ENCODE data around the gene HIRIP3. TPM values are rescaled to one million over a fixed set of nuclear protein-coding genes. Genes with fewer than 3 reads are reported as not detected.

Gene HIRIP3
- total RNA-seq, 1 donor from 2014 or later = 14.2 TPM

DNA sequence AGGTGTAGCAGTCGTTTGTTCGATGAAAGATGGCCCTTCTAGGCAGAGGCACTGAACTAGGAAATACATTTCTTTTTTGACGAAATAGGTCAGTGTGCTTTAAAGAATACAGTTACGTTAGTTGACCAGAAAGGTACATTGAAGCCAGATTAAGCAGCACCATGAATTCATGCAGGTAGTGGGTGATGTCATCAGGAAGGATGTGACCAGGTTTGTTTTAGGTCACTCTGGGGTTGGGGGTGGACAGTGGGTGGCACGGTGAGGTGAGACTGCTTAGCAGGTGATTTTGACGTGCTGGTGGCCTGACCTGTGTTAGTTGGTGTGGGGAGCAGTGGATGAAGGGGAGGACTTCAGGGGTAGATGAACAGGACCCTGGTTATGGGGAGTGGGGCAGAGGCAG is 4.2 kb upstream of the HIRIP3 start:
- ChIA-PET POLR2A (interaction anchor here (0.6 kb wide), 1 partner anchor 50 kb away, joined by 3 read pairs; no protein-coding TSS in a partner anchor), CTCF (no interaction called here)
- Mint-ChIP-seq H3K9me3 (no peaks in the 10 kb centered on the region), H3K4me3 (no peak overlapping the region), H3K27ac (no peak overlapping the region), H3K27me3 (no peaks in the 10 kb centered on the region), H3K4me1 (peaks cover 25% of the 10 kb centered on the region), H3K36me3 (ENCODE audit: low read depth) (peaks cover 66% of the 10 kb centered on the region)
- intact Hi-C loops (cut with micrococcal nuclease) = loop anchor here (5.0 kb wide), 2 partner anchors 93 to 1177 kb away; partner anchors contain the start of genes ATXN2L and TBX6
- no peak for DNase-seq
- no peak for ATAC-seq (ENCODE audit: low read depth)
- no peak for TF ChIP-seq CTCF (IDR thresholded peaks at IDR 0.05)

GRCh38 chr16:29996766-29997250 is 1.4 kb upstream of the HIRIP3 start:
- Mint-ChIP-seq H3K4me1 (peaks cover 29% of the 10 kb centered on the region), H3K9me3 (no peaks in the 10 kb centered on the region), H3K27me3 (no peaks in the 10 kb centered on the region), H3K27ac (peak overlapping the region; percentile 97), H3K36me3 (ENCODE audit: low read depth) (peaks cover 61% of the 10 kb centered on the region), H3K4me3 (peak overlapping the region; percentile 98)
- POLR2A ChIA-PET = interaction anchor here (0.5 to 2.2 kb wide), 7 partner anchors 8 to 614 kb away, joined by 3 to 11 read pairs (median 5); partner anchors contain the start of genes ALDOA, KCTD13, TAOK2 and ZNF689
- intact Hi-C loops (cut with micrococcal nuclease) = loop anchor here (1.0 to 5.0 kb wide), 8 partner anchors 35 to 1175 kb away; partner anchors contain the start of genes ALDOA, ATXN2L, CDIPT and FBXL19
- CTCF ChIA-PET = interaction anchor here (1.4 kb wide), 1 partner anchor 132 kb away, joined by 4 read pairs; no protein-coding TSS in a partner anchor
- DNase-seq = no peak
- no peak for ATAC-seq (ENCODE audit: low read depth)
- TF ChIP-seq CTCF (IDR thresholded peaks at IDR 0.05) = no peak

DNA sequence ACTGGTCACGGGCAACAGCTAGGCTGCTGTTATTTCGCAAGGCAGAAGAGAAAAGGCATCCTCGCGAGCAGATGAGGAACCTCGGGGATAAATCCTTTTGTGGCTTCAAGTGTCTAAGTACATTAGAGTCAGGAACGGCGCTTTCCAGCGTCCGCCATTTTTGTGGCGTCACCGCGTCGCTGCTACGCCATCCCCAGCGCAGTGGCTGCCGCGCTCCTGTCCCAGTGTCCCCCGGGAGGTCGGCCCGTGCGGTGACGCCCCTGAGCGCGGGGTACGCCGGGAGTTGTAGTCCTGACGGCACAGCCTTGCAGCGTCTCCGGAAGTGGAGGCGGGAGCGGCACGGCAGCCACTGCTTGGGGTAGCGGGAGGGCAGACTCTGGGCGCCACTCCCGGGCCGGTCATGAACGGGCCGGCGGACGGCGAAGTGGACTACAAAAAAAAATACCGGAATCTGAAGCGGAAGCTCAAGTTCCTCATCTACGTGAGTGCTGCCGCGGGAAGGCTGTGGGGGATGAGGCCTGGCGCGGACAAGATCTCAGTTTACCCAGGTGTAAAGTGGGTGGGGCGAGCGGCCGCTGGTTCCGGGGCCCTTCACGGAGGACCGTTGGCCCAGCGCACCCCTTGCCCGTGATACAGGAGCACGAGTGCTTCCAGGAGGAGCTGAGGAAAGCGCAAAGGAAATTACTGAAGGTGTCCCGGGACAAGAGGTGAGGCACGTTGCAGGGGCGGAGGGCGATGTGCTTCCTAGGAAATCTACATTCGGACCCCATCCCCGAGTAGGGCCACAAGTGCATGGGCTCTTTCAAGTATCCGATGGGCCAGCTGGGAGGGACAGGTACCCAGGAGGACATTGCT is 721 bp upstream of the HIRIP3 start, which contains the start of gene INO80E:
TSS of gene INO80E (plus strand) at position 331 of the 855 bp plus-strand sequence. CDS start at position 401, 70 bp downstream.
- CTCF ChIA-PET = interaction anchor here (1.4 kb wide), 1 partner anchor 132 kb away, joined by 4 read pairs; no protein-coding TSS in a partner anchor

GRCh38 chr16:29994600-29995323 is 655 bp downstream of the HIRIP3 start:
- Mint-ChIP-seq H3K27ac (peak overlapping the region; percentile 97), H3K9me3 (no peaks in the 10 kb centered on the region), H3K36me3 (ENCODE audit: low read depth) (peaks cover 63% of the 10 kb centered on the region), H3K4me1 (peaks cover 29% of the 10 kb centered on the region), H3K4me3 (peak overlapping the region; percentile 98), H3K27me3 (no peaks in the 10 kb centered on the region)
- no peak for TF ChIP-seq CTCF (IDR thresholded peaks at IDR 0.05)
- CTCF ChIA-PET = no interaction called here
- ATAC-seq (ENCODE audit: low read depth) (peak; percentile 51), DNase-seq (no peak)
- intact Hi-C loops (cut with micrococcal nuclease) = loop anchor here (1.0 to 5.0 kb wide), 3 partner anchors 21 to 1172 kb away; partner anchors contain the start of genes ATXN2L, TAOK2 and TBX6
- POLR2A ChIA-PET = interaction anchor here (0.5 to 2.2 kb wide), 10 partner anchors 22 to 1846 kb away, joined by 3 to 11 read pairs (median 4); partner anchors contain the start of genes ASPHD1, CDIPT, KCTD13 and TAOK2

More for the DNA sequence above, 721 bp upstream of the HIRIP3 start, which contains the start of gene INO80E:
- Mint-ChIP-seq H3K27ac (peak within 1 kb of the TSS; percentile 97), H3K9me3 (no peaks in the 10 kb centered on the region), H3K27me3 (no peaks in the 10 kb centered on the region), H3K4me1 (peaks cover 29% of the 10 kb centered on the region), H3K4me3 (peak within 1 kb of the TSS; percentile 98), H3K36me3 (ENCODE audit: low read depth) (peaks cover 59% of the 10 kb centered on the region)
- POLR2A ChIA-PET = interaction anchor here (0.5 to 2.2 kb wide), 12 partner anchors 9 to 614 kb away, joined by 3 to 11 read pairs (median 4); partner anchors contain the start of genes ALDOA, ASPHD1, CDIPT and KCTD13
- ATAC-seq (ENCODE audit: low read depth) = peak; percentile 96
- no peak for TF ChIP-seq CTCF (IDR thresholded peaks at IDR 0.05)
- intact Hi-C loops (cut with micrococcal nuclease) = loop anchor here (1.0 to 5.0 kb wide), 9 partner anchors 23 to 1174 kb away; partner anchors contain the start of genes ALDOA, ATXN2L, CDIPT and FBXL19
- DNase-seq = peak; percentile 100

Measured in activated B cell treated with CpG ODN at 0.5 μM for 24 hours (primary cell).